ENCODE results near the gene TFB1M. TPM values are rescaled to one million over a fixed set of nuclear protein-coding genes. Genes with fewer than 3 reads are reported as not detected.

Gene TFB1M
- total RNA-seq, 4 donors from 2014 or later: 6.7 to 20.3 (median 14.9) TPM

- Histone ChIP-seq H3K36me3 (no peaks in the 10 kb centered on the region), H3K4me3 (no peak overlapping the region), H3K4me1 (peaks cover 3% of the 10 kb centered on the region), H3K27me3 (no peaks in the 10 kb centered on the region), H3K27ac (no peak overlapping the region), H3K9me3 (no peaks in the 10 kb centered on the region)
- WGBS: 0% methylated on average over 1 of the region's 1 CpG
- TF ChIP-seq POLR2A (IDR thresholded peaks at IDR 0.05) (no peak), CTCF (IDR thresholded peaks at IDR 0.05) (peak; percentile 58 to 83)
- DNase-seq (ENCODE audit: low spot score in 2 of 2): no peak
Measured at GRCh38 chr6:155327326-155328073, 13.2 kb upstream of the TFB1M start.

- Histone ChIP-seq H3K4me1 (peaks cover 3% of the 10 kb centered on the region), H3K4me3 (no peak overlapping the region), H3K9me3 (no peaks in the 10 kb centered on the region), H3K27ac (no peak overlapping the region), H3K36me3 (no peaks in the 10 kb centered on the region), H3K27me3 (no peaks in the 10 kb centered on the region)
- TF ChIP-seq CTCF (IDR thresholded peaks at IDR 0.05): no peak
- TF ChIP-seq POLR2A (IDR thresholded peaks at IDR 0.05): no peak
- no peak for TF ChIP-seq POLR2AphosphoS5 (IDR thresholded peaks at IDR 0.05)
- TF ChIP-seq EP300 (IDR thresholded peaks at IDR 0.05): no peak
- WGBS: 65% methylated on average over 6 of the region's 6 CpGs
- no peak for DNase-seq (ENCODE audit: low spot score in 2 of 2)
Measured at GRCh38 chr6:155325700-155326516, 11.6 kb upstream of the TFB1M start.

GRCh38 chr6:155324993-155325392 is 10.7 kb upstream of the TFB1M start:
- no peak overlapping the region for H3K4me3 ChIP-seq
- H3K27ac ChIP-seq: no peak overlapping the region
- no peaks in the 10 kb centered on the region for H3K27me3 ChIP-seq
- no peak for TF ChIP-seq CTCF (IDR thresholded peaks at IDR 0.05)
- no peak for TF ChIP-seq POLR2A (IDR thresholded peaks at IDR 0.05)
- no peak for TF ChIP-seq POLR2AphosphoS5 (IDR thresholded peaks at IDR 0.05)
- no peak for TF ChIP-seq EP300 (IDR thresholded peaks at IDR 0.05)
- H3K36me3 ChIP-seq: no peaks in the 10 kb centered on the region
- no peaks in the 10 kb centered on the region for H3K9me3 ChIP-seq
- no peak for DNase-seq (ENCODE audit: low spot score in 2 of 2)
- H3K4me1 ChIP-seq: peaks cover 3% of the 10 kb centered on the region

GRCh38 chr6:155324172-155324571 is 9.9 kb upstream of the TFB1M start:
- no peak for TF ChIP-seq CTCF (IDR thresholded peaks at IDR 0.05)
- TF ChIP-seq POLR2AphosphoS5 (IDR thresholded peaks at IDR 0.05): no peak
- no peak for TF ChIP-seq EP300 (IDR thresholded peaks at IDR 0.05)
- TF ChIP-seq POLR2A (IDR thresholded peaks at IDR 0.05): no peak
- no peaks in the 10 kb centered on the region for H3K9me3 ChIP-seq
- 97% methylated on average over 2 of the region's 2 CpGs for WGBS

GRCh38 chr6:155319902-155320301 is 5.6 kb upstream of the TFB1M start:
- H3K9me3 ChIP-seq: no peaks in the 10 kb centered on the region
- H3K27ac ChIP-seq: no peak overlapping the region
- DNase-seq (ENCODE audit: low spot score in 2 of 2): no peak
- H3K4me3 ChIP-seq: no peak overlapping the region
- TF ChIP-seq POLR2AphosphoS5 (IDR thresholded peaks at IDR 0.05) (no peak), EP300 (IDR thresholded peaks at IDR 0.05) (no peak), POLR2A (IDR thresholded peaks at IDR 0.05) (no peak), CTCF (IDR thresholded peaks at IDR 0.05) (no peak)
- H3K27me3 ChIP-seq: no peaks in the 10 kb centered on the region
- H3K4me1 ChIP-seq: peaks cover 8% of the 10 kb centered on the region
- WGBS: 92% methylated on average over 4 of the region's 4 CpGs
- no peaks in the 10 kb centered on the region for H3K36me3 ChIP-seq

More at GRCh38 chr6:155324172-155324571, 9.9 kb upstream of the TFB1M start:
- Histone ChIP-seq H3K27me3 (no peaks in the 10 kb centered on the region), H3K27ac (no peak overlapping the region), H3K4me1 (peaks cover 3% of the 10 kb centered on the region), H3K4me3 (no peak overlapping the region), H3K36me3 (no peaks in the 10 kb centered on the region)
- no peak for DNase-seq (ENCODE audit: low spot score in 2 of 2)

Data from suprapubic skin (tissue), 4 donors.